Activated CD4-positive, CD25-positive, alpha-beta regulatory T cell treated with anti-CD3 and anti-CD28 coated beads, Interleukin-2, amount 50 U/mL, for 72 hours (primary cell): ENCODE measurements around the gene OXTR.

ENCODE experiments used
- DNase-seq: peaks from one replicate; pipeline ENCODE4 v3.0.0; 2021

Gene OXTR

GRCh38 chr3:8767256-8767666, 2.2 kb downstream of the OXTR start:
- DNase-seq = no peak

- DNase-seq = no peak
Observed at GRCh38 chr3:8766148-8766547, 3.3 kb downstream of the OXTR start.

GRCh38 chr3:8765528-8765927, 3.9 kb downstream of the OXTR start:
- DNase-seq = no peak

GRCh38 chr3:8764528-8764927, 4.9 kb downstream of the OXTR start:
- no peak for DNase-seq

- no peak for DNase-seq
Observed at GRCh38 chr3:8762607-8763377, 6.6 kb downstream of the OXTR start.

DNA sequence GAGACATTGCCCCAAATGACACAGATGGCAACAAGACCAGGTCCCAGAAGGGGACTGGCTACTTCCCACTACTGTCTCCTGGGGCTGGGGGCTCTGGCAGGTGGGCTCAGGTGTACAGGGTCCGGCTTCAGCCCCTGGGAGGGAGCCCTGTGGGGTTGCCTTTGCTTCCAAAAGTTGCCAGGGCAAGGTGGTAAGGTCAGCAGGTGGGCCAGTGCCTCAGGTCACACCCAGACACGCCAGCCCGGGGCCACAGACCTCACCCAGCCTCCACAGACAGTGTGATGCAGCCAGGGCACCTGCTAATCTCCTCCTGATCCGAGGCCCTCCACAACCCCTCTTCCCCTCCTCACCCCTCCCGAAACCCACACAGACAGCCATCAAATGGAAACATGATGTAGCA, 7.5 kb downstream of the OXTR start:
- no peak for DNase-seq

DNA sequence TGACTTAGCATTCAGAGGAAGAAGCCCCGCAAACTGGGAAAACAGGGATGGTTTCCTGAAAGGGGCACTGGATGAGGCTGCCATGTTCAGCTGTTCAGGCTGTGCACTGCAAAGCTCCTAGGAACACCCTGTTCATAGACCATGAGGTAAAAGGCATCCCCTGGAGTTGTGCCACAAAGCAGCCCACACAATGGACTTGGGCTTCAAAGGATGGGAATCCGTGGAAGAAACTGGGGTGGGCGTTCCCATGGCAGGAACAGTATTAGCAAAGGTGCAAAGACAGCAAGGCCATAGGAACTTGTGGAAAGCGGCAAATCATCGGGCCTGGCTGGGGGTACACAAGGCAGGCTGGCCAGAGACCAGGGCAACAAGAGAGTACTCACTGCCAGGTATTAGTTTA, 8.9 kb downstream of the OXTR start:
- no peak for DNase-seq

DNA sequence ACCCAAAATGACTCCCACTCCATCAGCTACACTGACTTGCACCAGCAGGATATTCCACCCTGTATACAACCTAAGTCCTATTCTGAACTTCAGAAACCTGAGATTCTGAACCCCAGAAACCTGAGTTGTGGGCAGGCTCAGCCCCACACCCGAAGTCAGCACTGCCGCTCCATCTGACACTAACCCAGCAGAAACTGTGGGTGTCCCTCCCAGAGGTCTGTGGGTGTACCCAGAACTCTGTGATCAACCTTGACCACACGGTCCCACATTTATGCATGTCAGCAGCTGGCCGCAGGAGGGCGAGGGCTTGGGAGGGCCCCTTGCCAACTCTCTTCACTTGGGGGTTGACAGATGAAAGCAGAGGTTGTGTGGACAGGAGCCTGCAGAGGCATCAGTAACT, 9.3 kb downstream of the OXTR start:
- DNase-seq = no peak

- no peak for DNase-seq
Observed at GRCh38 chr3:8759038-8759707, 10.2 kb downstream of the OXTR start.

GRCh38 chr3:8757551-8758518, 11.6 kb downstream of the OXTR start:
- no peak for DNase-seq

DNA sequence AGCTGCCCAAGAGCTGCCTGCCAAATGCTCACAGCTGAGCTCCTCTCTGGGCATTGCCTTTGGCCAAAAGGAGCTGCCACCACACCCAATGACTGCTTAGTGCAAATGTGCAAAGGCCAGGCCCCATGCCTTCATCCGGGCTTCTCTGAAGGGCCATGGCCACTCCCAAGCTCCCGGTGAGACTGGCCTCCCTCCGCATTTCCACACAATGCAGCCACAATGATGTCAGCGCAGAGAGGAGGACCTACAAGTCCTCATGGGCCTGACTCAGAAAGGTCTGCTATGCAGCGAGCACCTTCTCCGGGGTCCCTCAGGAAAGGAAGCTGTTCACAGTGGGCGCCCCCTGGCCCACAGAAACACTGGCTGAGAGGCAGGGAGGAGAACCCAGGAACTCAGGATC, 12.7 kb downstream of the OXTR start:
- no peak for DNase-seq

GRCh38 chr3:8755564-8756237, 13.7 kb downstream of the OXTR start:
- no peak for DNase-seq

- DNase-seq = no peak
Observed at GRCh38 chr3:8755097-8755496, 14.3 kb downstream of the OXTR start.

DNA sequence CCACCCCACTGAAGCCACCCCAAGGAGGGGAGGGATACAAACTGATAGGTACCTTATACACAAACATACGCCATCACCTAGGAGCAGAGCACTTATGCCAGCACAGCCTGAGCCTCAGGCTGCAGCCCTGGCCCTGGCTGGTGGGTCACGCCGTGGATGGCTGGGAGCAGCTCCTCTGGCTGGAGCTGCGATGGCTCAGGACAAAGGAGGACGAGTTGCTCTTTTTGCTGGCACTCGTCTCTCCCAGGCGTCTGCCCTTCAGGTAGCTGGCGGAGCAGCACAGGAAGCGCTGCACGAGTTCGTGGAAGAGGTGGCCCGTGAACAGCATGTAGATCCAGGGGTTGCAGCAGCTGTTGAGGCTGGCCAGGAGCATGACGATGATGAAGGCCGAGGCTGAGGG, 16.6 kb downstream of the OXTR start:
- no peak for DNase-seq

DNA sequence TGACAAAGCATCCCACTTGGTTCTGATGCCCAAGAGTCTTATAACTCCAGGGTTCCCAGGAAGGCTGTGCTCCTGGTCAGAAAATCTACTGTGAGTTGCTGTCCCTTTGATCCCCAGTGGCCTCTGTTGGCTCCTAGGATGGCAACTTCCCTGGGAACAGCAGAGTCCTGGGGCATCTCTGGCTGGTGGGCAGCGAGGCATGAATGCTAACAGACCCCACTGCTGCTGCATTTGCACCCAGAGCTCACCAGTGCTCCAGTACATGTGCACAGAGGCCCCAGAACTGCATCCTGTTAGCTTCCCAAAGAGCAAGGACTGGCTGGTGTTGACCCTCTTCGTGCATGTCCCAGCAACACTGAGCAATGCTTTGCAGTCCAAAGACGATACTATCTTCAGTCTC, 20.1 kb downstream of the OXTR start:
- no peak for DNase-seq

GRCh38 chr3:8746780-8747345, 22.6 kb downstream of the OXTR start:
- DNase-seq = no peak

GRCh38 chr3:8745619-8746370, 23.6 kb downstream of the OXTR start:
- no peak for DNase-seq

DNA sequence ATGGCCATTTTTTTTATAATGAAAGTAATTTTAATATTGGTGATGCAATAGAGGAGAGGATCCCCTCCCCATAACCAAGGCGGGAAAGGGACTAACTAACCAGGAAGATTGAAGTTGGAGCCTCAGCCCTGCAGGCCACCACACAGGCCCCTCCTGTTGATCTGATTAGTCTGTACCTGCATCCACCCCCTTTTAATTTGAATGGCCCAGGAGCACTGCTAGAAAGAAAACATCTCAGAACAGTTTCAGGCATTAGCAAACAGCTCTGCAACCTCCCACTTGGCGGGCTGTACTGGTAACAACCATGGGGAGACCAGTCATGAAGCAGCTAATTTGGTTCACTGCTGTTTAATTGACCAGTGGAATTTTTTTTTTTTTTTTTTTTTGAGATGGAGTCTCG, 25.5 kb downstream of the OXTR start:
- DNase-seq = no peak

GRCh38 chr3:8743021-8743601, 26.3 kb downstream of the OXTR start:
- no peak for DNase-seq

- no peak for DNase-seq
Observed at GRCh38 chr3:8741581-8742261, 27.7 kb downstream of the OXTR start.
